DMS153 treated with DMSO at 0.1 percent for 48 hours (cell line): ENCODE measurements around the gene CCDC106.

Source experiments
- DNase-seq: peaks from one replicate; lab custom pipeline; 2025; ENCODE audit not compliant: unreplicated experiment; lab: John Stamatoyannopoulos, UW

Gene CCDC106

DNA sequence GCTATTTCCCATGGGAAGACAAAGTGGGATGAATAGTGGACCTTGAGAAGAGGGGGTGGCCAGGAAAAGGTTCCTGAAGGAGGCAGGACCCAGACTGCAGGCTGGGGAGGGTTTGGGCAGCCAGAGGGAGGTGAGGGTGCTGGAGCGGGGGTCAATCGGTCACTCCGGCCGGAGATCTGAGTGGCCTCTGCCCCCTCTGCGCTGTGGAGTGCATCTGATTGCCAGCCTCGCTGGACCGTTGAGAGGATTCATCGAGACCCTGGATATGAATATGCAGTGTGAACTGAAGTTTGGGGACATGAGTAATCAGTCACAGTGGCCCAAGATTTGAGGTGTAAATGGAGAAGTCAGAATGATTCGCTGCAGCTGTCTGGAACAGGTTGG lies 12.7 kb upstream of the CCDC106 start:
- no peak for DNase-seq

DNA sequence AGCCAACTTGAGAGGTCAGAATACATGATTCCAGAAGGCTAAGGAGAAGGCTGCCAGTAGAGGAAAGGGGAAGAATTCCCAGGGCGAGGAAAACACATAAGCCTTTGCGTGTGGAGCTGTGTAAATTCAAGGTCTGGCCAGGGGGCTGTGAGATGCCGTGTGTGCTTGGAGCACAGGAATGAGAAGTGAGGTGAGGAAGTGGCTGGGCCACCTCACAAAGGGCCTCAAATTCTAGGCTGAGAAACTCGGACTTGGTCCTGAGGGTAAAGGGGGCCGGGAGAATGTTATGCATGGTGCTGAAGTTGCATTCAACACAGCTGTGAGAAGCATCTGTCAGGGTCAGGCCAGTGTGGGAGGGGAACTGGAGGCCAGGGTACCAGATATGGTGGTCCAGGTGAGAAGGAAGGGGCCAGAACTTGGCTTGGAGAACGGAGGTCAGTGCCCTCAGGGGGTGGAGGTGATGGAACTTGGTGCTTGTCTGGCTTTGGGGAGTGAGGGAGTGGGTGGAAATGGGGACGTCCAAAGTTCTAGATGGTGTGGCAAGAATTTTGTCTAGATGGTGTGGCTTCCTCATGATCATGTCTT lies 12.1 kb upstream of the CCDC106 start:
- no peak for DNase-seq

DNA sequence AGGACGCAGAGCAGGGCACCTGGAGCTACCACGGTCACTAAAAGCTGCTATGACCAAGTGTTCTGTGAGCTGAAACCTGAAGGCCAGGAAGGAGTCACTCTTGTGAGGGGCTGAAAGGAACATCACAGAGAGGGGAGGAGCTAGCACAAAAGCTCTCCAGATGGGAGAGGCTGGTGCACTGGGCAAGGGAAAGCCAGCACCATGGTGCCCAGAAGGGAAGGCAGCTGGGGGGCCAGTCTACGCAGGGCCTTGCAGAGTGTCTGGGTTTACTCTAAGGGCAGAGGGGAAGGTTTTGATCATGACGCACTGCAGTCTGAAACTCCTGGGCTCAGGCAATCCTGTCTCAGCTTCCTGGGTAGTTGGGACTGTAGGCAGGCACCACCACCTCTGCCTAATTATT lies 11.3 kb upstream of the CCDC106 start:
- DNase-seq = no peak

DNA sequence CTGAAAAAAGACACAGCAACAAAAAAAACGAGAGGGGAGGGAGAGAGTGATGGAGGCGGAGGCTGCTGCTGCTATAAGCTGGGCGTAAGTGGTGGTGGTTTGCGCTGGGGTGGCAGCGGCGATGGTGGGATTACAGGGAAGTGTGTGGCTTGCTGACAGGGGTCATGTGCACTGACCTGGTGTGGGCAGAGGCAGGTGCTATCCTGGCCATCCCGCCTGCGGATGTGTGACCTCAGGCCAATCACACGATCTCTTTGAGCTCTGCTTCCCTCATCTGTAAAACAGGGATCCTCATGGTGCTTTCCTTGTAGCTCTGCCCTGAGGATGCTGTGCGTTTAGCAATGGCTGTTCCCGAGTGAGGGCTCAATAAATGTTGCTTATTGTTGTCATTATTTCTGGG lies 10.5 kb upstream of the CCDC106 start:
- DNase-seq = no peak

DNA sequence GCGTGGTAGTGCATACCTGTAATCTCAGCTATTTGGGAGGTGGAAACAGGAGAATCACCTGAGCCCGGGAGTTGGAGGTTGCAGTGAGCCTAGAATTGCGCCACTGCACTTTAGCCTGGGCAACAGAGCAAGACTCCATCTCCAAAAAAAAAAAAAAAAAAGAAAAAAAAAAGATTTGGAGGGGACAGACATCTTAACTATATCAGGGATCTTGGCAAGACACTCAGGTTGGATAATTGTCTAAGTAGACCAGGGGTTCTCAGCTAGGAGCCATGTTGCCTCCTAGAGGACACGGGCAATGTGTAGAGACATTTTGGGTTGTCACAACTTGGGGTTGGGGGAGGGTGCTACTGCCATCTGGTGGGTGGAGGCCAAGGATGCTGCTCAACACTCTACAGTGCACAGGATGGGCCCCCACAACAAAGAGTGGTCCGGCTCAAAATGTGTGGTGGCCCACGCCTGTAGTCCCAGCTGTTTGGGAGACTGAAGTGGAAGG lies 9.1 kb upstream of the CCDC106 start:
- no peak for DNase-seq

DNA sequence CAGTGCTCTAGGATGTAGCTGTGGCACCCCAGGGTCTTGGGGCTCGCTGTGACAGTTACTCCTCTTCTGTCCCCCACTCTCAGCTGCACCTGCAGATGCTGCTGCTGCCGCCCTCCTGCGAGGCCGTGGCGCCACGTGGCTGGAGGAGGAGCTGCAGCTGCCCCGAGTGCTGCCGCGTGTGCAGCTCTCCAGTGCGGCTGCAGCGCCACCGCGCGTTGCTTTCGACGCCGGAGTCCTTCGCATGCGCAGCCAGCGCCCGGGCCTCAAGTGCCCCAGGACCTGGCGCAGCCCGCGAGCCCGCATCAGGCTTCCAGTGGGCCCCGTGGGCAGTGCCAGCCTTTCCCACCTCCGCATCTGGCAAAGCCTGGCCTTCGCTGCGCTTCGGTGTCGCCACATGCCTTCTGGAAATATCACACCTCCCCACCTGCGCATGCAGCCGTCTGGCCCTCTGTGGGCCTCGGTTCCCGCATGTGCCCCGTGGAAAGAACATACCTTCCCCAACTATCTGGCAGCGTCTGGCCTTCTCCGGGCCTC lies 7.9 kb upstream of the CCDC106 start:
- peak; percentile 44 for DNase-seq

DNA sequence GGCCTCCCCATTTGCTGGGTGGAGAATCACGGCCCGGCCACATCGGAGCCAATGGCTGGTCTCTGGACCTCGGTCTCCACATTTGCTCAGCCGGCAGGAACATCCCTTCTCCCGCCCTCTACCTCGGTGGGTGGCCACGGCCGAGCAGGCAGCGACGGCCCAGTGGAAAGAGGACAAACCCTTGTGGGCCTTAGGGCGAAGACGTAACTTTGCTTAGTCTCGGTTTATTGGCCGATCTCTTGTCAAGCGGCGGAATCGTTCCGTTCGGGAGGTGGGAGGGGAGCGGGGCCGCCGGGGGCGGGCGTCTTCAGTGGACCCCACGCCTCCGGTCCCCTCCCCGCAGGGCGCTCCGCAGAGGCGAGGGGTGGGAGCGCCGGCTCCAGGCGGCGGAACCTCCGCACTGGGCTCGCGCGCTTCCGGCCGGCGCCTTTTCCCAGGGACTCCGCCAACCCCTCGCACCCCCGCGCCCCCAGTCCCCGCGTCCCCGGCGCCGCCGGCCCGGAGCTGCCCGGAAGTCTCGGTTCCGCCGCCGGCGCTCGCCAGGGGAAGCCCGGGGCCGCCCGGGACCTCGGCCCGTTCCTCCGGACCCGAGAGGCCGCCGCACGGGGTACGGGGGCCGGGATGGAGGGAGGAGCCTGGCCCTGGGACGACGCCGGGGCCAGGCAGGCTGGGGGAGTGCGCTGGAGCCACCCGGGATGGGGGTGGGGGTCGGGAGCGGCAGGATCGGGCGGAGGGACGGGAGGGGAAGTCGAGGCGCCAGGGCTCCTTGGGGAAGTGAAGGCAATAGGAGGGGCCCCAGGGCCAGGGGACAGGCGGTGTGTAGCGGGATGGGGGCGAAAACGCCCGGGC lies 7.2 kb upstream of the CCDC106 start, which contains the start of gene ZNF580:
Gene ZNF580, plus strand, starts transcription at position 426 of the 849 bp plus-strand sequence. CDS start 1,507 bp downstream, outside the sequence.
- DNase-seq = peak; percentile 39

DNA sequence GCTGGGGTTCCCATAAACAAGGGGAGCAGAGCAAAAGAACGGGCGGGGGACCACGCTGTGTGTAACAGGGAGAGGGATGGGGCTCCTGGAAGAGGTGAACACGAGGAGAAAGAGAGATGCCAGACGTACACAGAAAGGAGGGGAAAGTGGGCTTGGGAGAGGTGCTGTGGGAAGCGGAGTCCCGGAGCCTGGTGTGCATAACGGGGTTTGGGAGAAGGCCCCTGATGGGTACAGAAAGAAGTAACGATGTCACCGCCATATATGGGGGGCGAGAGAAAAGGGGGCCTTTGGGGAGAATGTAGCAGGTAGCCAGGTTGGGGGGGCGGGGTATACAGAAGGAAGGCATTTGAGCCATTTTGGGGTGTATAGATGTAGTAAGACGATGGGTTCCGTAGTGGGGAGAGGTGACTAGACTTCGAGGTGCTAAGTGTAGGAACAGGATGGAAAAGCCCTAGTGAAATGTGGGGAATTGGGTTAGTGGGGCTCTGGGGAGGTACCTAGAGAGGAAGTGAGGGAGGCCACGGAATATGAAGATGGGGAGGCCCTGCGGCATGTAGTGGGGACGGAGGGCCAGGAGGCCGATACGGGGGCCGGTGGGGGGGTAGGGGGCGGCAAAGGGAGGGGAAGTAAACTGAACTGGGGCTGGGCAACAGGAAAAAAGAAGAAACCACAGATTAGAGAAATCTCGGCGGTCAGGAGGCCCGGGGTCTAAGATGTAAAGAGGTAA lies 6.4 kb upstream of the CCDC106 start:
- no peak for DNase-seq

DNA sequence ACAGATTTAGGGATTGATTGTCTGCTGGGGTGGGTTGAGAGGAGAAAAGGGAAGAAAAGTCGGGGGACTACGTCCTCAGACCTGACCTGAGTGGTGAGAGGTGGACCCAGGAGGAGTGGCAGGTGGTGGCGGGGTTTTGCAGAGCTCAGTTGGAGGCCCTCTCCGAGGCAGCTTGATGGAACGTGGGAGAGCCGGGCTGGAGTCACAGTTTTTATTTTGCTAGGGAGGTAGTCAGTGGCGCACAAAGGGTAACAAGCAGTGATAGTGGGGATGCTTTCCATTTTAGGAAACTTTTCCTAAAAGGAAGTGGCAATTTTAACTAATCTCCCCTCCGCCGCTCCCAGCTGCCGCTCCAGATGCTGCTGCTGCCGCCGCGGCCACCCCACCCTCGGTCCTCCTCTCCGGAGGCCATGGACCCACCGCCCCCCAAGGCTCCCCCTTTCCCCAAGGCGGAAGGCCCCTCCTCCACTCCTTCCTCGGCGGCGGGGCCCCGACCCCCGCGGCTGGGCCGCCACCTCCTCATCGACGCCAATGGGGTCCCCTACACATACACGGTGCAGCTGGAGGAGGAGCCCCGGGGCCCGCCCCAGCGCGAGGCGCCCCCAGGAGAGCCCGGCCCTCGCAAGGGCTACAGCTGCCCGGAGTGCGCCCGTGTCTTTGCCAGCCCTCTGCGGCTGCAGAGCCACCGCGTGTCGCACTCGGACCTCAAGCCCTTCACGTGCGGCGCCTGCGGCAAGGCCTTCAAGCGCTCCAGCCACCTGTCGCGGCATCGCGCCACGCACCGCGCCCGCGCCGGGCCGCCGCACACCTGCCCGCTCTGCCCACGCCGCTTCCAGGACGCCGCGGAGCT lies 5.6 kb upstream of the CCDC106 start:
- DNase-seq = no peak

DNA sequence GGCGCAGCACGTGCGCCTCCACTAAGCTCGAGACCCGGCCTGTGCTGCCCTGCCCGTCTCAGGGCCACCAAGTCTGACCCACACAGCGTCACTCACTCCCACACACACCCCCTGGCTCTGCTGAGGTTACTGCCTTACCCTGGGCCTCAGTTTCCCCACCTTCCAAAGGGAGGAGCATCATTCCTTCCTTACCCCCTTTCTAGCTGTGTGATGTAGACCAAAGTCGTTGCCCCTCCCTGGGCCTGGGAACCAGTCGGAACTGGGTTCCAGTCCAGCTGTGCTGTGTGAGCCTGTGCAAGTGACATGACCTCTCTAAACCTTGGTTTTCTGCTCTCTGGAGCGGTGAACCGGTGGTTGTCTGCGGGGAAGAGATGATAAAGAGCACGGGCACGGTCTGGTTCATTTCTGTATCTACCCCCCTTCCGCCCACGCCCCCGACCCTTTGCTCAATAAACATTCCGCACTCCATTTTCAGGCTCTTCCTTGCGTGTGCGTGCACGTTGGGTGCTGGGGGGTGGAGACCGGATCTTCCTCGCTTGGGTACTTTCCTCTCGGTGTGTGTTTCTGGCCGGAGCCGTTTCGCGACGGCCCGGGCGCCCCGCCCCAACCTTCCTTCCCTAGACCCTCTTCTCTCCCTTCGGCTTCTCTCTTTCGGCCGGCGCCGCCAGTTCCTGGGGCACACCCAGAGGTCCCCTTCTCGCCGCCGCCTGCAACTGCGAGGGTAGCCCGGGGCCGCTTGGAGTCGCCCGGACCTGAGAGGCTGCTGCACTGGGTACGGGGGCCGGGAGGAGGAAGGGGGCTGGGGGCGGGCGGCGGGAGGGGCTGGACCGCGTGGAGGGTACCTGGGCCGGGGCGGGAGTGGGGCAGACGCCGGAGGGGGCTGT lies 4.8 kb upstream of the CCDC106 start, which contains the start of gene ZNF581:
Gene ZNF581, plus strand, starts transcription at position 647 of the 884 bp plus-strand sequence. CDS start 923 bp downstream, outside the sequence.
- peak; percentile 51 for DNase-seq

DNA sequence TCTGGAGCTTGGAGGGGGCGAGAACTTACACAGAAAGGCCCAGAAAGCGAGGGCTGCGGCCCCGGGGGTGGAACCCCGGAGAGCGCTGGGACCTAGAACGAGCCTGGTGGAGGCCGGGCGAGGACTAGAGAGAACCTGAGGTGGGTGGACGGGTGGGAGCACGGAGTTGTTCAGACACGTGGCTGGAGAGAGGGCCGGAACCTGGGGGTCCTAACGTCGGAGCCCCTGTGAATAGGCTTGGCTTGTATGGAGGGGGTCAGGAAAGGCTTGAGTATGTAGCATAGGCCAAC lies 4.2 kb upstream of the CCDC106 start:
- DNase-seq = no peak

DNA sequence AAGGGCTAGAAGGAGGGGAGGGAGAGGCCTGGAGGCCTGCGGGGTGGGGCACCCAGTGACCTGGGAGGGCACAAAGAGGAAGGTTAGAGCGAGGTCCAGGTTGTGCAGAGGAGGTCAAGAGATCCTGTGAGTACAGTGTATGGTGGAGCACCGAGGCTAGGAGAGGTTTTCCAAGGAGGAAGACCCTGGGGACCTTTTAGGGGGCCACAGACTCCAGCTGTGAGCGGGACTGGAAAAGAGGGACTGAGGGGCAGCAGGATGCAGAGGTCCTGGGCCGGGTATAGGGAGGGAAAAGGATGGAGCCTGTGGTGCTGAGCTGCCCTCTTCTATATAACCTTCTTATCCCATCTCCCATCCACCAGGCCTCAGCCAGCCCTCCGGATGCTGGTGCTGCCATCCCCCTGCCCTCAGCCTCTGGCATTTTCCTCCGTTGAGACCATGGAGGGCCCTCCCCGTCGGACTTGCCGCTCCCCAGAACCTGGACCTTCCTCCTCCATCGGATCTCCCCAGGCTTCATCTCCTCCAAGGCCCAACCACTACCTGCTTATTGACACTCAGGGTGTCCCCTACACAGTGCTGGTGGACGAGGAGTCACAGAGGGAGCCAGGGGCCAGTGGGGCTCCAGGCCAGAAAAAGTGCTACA lies 3.7 kb upstream of the CCDC106 start:
- no peak for DNase-seq

DNA sequence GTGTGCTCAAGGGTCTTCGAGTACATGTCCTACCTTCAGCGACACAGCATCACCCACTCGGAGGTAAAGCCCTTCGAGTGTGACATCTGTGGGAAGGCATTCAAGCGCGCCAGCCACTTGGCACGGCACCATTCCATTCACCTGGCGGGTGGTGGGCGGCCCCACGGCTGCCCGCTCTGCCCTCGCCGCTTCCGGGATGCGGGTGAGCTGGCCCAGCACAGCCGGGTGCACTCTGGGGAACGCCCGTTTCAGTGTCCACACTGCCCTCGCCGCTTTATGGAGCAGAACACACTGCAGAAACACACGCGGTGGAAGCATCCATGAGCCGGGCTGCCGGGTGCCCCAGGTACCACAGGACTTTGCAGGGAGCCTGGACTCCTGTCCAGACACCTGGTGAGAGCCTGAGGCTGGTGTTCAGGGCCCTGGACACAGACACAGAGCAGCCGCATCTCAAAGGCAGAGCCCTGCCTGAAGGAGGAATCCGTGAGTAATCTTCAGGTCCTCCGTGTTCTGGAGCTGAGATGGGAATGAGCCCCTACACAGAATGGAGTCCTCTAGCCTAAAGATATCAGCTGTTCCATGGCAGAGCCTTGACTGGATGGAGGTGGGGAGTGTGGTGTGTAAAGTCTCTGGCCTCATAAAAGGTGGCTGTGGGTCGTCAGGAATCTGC lies 3.0 kb upstream of the CCDC106 start:
- no peak for DNase-seq

DNA sequence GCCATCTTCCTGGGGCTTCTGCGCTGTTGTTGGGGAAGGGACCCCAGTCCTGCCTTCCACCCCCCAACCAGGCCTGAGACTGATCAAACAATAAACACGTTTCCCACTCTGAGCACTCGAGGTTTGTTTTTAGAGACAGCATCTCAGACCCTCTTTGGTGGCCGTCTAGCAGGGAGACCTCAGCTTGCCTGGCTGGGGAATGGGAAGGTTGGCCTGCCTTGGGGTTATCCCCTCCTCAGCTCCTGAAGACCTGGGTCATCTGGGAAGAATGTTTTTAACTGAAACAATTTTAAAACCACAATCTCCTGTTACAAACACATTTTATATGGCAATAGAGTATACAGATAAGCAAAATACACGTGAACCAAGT lies 2.5 kb upstream of the CCDC106 start:
- no peak for DNase-seq

DNA sequence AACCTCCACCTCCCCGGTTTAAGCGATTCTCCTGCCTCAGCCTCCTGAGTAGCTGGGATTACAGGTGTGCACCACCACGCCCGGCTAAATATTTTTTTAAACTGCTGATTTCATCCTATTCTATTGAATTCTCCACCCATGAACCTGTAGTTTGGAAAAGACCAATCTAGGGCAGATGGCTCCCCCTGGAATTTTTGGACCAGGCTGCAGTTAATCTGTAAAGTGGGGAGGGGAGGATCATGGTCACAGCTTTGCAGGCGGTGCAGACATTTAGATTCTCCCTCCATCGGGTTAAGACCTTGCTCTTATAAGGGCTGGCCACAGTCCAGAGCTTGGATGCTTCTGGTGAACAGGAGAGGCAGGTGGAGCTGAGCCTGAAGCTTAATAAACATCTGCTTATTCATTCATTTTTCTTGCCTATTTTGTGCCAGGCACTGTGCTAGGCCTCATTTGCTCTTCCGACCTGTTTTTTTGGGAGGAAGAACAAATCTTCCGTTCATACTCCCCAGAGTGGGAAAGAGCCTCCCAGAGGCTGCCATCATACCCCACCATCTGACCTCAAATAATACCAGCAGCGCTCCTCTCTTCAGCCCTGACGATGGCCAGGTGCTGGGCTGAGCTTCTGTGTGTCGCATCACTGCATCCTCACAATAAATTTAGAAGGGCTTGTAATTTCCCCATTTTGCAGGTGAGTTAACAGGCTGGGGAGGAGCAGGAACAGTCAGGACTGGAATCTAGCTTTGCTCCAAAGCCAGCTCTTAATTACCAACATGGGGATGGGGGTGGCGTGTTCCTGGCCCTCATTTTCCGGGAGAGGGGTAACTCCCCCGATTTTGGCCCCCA lies 902 bp upstream of the CCDC106 start:
- no peak for DNase-seq

DNA sequence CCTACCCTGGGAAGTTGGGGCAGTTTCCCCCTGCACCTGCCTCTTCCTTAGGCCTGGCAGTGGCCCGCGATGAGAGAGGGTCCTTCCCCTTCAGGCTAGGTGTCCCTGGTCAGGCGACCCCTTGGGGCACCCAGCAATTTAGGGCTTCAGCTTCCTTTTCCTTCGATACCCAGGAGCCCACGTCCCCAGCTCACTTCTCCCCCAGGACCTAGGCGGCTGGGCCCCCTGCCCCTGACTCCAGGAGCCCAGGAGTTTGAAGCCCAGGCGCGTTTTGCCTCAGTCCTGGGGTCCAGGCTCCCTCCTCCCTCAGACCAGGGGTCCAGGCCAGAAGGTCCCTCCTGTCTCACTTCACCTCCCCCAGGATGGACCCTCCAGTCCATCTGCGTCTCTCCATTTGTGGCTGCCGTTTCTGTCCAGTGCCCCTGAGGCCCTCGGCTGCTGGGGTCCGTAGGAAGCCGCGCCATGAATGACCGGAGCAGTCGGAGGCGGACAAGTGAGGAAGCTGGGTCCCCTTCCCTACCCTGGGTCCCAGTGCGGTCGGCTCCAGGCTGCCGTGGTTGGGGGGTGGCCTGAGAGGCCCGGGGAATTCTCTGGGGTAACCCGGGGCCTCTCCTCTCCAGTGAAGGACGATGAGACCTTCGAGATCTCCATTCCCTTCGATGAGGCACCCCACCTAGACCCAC lies 714 bp downstream of the CCDC106 start:
- no peak for DNase-seq
